HG03521 (cell line): Measurements from ENCODE around the gene PKM.

ENCODE experiments used
- ATAC-seq: cut with Tn5 transposase; IDR thresholded peaks from one replicate; pipeline ENCODE4 v1.9.1; 2021; ENCODE audit warnings: mild to moderate bottlenecking, moderate library complexity; ENCODE audit not compliant: unreplicated experiment

PKM gene

GRCh38 chr15:72161361-72162132, 69.4 kb downstream of the PKM start:
- ATAC-seq: no peak

DNA sequence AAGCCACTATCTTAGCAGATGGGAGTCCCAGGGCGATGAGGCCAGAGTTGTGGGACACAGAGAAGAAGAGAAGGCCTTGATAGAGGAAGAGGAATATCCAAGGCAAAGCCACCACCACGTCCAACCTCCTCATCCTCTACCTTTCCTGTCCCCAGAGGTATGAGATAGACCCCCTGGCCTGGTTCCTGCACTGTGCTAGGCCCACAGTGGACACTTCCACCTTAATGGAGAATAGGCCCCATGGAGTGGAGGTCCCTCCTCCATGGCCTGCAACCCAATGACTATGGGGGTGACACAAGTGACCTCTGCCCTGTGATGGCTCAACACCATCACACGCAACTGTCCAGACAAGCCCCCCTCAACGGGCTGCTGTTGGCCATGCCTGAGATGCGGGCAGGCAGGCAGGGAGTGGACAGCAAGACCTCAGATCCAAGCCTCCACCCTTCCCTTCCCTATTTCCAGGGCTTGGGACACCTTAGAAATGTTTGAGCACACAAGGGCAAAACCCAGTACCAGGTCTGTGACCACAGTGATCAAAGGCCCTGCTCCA, 70.2 kb downstream of the PKM start:
- no peak for ATAC-seq

- ATAC-seq: no peak
Measured at GRCh38 chr15:72156928-72157327, 74.1 kb downstream of the PKM start.

- ATAC-seq: peak; percentile 62
Measured at GRCh38 chr15:72155635-72156616, 75.1 kb downstream of the PKM start.

DNA sequence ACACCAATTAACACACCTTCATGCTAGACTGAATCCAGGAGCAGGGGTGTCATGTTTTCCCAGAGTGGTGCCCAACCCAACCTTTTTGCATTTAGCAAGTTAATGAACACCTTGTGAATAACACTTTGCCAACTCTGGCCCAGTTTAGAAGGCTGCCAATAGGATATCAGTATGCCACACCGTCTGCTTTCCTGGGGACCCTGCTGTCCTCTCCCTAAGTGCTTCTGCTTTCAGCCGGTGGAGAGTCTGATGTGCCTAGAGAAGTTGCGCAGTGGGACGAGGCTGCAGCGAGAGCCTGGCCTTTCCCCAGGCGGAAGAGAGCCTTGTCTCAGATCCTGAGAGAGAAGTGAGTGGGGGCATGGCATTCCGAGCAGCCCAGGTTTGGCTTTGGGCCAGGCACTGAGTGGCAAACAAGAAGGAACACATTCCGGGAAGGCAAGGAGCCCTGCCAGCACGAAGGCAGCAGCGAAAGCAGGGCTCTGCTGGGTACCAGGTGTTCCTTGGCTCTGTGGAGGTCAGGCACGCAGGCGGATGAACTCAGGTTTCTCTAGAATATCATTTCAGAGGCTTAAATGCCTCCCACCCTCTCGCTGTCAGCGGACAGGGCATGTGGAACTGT, 75.9 kb downstream of the PKM start:
- ATAC-seq: no peak

- no peak for ATAC-seq
Measured at GRCh38 chr15:72154316-72154715, 76.7 kb downstream of the PKM start.

- ATAC-seq: no peak
Measured at GRCh38 chr15:72153269-72154000, 77.6 kb downstream of the PKM start.
